KMS-11 (cell line): ENCODE data around the gene CSNK1G2.
"Not testable (repeated sequence)": the region's sequence is repeated elsewhere in the genome, so short reads cannot be mapped to it uniquely, and the experiment has no call there.

Experiments used
- H2AFZ ChIP-seq: fragments of 200-600 bp; sonication (generic); 2 replicates; pipeline ENCODE4 v1.6.1; 2016; ENCODE audit warnings: antibody characterized with exemption, mixed run types, low read depth
- H3K27ac ChIP-seq: fragments of 200-600 bp; sonication (generic); 2 replicates; pipeline ENCODE4 v1.6.1; 2016; ENCODE audit warnings: mild to moderate bottlenecking, mixed run types
- H3K27me3 ChIP-seq: fragments of 200-600 bp; sonication (generic); 2 replicates; pipeline ENCODE4 v1.6.1; 2017; ENCODE audit warnings: mild to moderate bottlenecking, low read depth, mixed run types, moderate library complexity; ENCODE audit not compliant: insufficient read depth
- H3K36me3 ChIP-seq: fragments of 200-600 bp; sonication (generic); 2 replicates; pipeline ENCODE4 v1.6.1; 2017; ENCODE audit warnings: mild to moderate bottlenecking, mixed run types; ENCODE audit not compliant: insufficient read depth
- H3K4me1 ChIP-seq: fragments of 200-600 bp; sonication (generic); 2 replicates; pipeline ENCODE4 v1.6.1; 2016; ENCODE audit warnings: mild to moderate bottlenecking, low read depth, mixed run types; ENCODE audit not compliant: poor library complexity, severe bottlenecking
- H3K4me2 ChIP-seq: fragments of 200-600 bp; sonication (generic); 2 replicates; pipeline ENCODE4 v1.7.0; 2016; ENCODE audit warnings: mild to moderate bottlenecking, mixed run types
- H3K4me3 ChIP-seq: fragments of 200-600 bp; sonication (generic); IDR thresholded peaks from 2 replicates; pipeline ENCODE4 v1.6.1; 2017; ENCODE audit warnings: low read depth, low read length, mixed read lengths; ENCODE audit not compliant: insufficient read depth
- H3K79me2 ChIP-seq: fragments of 200-600 bp; sonication (generic); 2 replicates; pipeline ENCODE4 v1.6.1; 2016; ENCODE audit warnings: low read depth, mixed run types; ENCODE audit not compliant: insufficient read depth
- H3K9ac ChIP-seq: fragments of 200-600 bp; sonication (generic); 2 replicates; pipeline ENCODE4 v1.6.1; 2016; ENCODE audit warnings: mild to moderate bottlenecking, mixed run types
- H4K20me1 ChIP-seq: fragments of 200-600 bp; sonication (generic); 2 replicates; pipeline ENCODE4 v1.6.1; 2016; ENCODE audit warnings: mild to moderate bottlenecking, mixed run types; ENCODE audit not compliant: insufficient read depth
- CTCF ChIP-seq: fragments of 200-600 bp; sonication (generic); conservative IDR thresholded peaks from 2 replicates; pipeline ENCODE4 v1.6.1; 2017; ENCODE audit warnings: low read depth, mild to moderate bottlenecking, antibody characterized with exemption, low read length, moderate library complexity, mixed read lengths

CSNK1G2 gene

DNA sequence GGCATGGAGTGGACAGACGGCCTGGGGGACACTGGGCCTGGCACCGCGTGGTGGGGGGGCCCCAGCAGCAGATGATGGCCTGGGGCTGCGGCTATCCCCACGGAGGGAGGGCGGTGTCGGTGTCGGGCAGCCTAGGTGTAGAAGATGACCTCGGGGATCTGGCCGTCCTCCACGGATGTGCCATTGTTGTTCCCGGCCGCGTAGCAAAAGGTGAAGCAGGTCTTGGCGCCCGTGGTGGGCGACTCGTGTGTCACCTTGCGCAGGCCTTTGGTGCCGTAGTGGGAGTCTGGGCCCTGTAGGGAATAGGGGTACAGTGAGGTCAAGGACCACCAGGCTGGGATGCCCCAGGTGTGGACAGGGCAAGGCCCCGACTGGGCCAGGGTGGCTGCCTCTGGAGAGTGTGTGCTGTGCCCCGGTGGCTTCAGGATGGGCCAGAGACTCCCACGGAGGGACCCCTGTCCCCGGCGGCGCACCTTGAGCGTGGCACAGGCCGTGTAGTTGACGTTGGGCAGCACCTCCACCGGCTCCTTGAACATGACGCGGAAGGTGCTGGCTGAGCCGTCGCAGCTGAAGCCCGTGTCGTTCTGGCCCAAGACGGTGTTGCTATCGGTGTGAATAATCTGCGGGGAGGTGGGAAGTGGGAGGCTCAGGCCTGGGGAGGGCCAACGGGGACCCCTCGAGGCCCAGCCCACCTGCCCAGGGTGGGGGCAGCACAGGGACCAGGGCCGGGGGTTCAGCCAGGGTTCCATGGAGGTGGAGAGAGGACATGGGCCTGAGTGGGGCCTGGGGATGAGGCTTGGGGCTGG is 45.6 kb downstream of the CSNK1G2 start:
- Histone ChIP-seq H4K20me1 (no peaks in the 10 kb centered on the region), H3K4me3 (no peak overlapping the region), H3K79me2 (no peaks in the 10 kb centered on the region), H3K27me3 (no peaks in the 10 kb centered on the region), H3K4me2 (no peak overlapping the region), H2AFZ (no peak overlapping the region), H3K36me3 (peaks cover 3% of the 10 kb centered on the region; the same call in 1 of the 2 replicates), H3K27ac (no peak overlapping the region), H3K4me1 (no peaks in the 10 kb centered on the region), H3K9ac (no peak overlapping the region)
- no peak for TF ChIP-seq CTCF

- Histone ChIP-seq H3K4me2 (no peak overlapping the region), H3K27me3 (no peaks in the 10 kb centered on the region), H3K27ac (no peak overlapping the region), H3K36me3 (no peaks in the 10 kb centered on the region; the same call in 1 of the 2 replicates), H3K4me3 (no peak overlapping the region), H3K4me1 (no peaks in the 10 kb centered on the region), H3K79me2 (no peaks in the 10 kb centered on the region), H3K9ac (no peak overlapping the region), H4K20me1 (no peaks in the 10 kb centered on the region), H2AFZ (no peak overlapping the region)
- TF ChIP-seq CTCF: no peak
These were observed 46.5 kb downstream of the CSNK1G2 start for GRCh38 chr19:1987197-1988187.

DNA sequence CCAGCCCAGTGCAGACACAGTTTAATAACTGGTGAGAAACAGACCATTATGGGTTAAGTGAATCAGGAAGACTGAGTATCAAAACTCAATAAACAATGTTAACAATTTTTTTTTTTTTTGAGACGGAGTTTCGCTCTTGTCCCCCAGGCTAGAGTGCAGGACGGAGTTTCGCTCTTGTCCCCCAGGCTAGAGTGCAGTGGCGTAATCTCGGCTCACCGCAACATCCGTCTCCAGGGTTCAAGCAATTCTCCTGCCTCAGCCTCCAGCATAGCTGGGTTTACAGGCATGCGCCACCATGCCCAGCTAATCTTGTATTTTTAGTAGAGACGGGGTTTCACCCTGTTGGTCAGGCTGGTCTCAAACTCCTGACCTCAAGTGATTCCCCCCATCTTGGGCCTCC is 47.5 kb downstream of the CSNK1G2 start:
- not testable (repeated sequence) for H3K4me1 ChIP-seq, H3K4me3 ChIP-seq, H3K4me2 ChIP-seq, H3K79me2 ChIP-seq, H4K20me1 ChIP-seq, H2AFZ ChIP-seq, H3K27me3 ChIP-seq, H3K36me3 ChIP-seq, H3K9ac ChIP-seq, H3K27ac ChIP-seq

GRCh38 chr19:1989513-1990229 is 48.7 kb downstream of the CSNK1G2 start:
- no peaks in the 10 kb centered on the region for H3K4me1 ChIP-seq
- H3K27ac ChIP-seq: no peak overlapping the region
- no peak overlapping the region for H3K9ac ChIP-seq
- H4K20me1 ChIP-seq: no peaks in the 10 kb centered on the region
- no peaks in the 10 kb centered on the region; the same call in 1 of the 2 replicates for H3K36me3 ChIP-seq
- no peak overlapping the region for H3K4me3 ChIP-seq
- no peak overlapping the region for H2AFZ ChIP-seq
- H3K4me2 ChIP-seq: no peak overlapping the region
- H3K79me2 ChIP-seq: no peaks in the 10 kb centered on the region
- no peak for TF ChIP-seq CTCF
- H3K27me3 ChIP-seq: no peaks in the 10 kb centered on the region
